Thyroid gland (tissue), 4 donors: Measurements from ENCODE around the gene IMPA2. TPM values are rescaled to one million over a fixed set of nuclear protein-coding genes. Genes with fewer than 3 reads are reported as not detected.

Source experiments
- DNase-seq, 2 donors: peaks; one replicate each; pipeline ENCODE4 v3.0.0-alpha.2; 2019
- H3K27ac ChIP-seq, 3 donors: fragments of 200-600 bp; sonication (generic); 1 replicate in 2 of 3; 2 replicates in 1 of 3; pipeline ENCODE4 v1.5.1; 2016 to 2019; ENCODE audit warnings: mild to moderate bottlenecking in 1 of 3, moderate library complexity in 1 of 3
- H3K27me3 ChIP-seq: fragments of 200-600 bp; sonication (generic); one replicate; pipeline ENCODE4 v1.5.1; 2019
- H3K36me3 ChIP-seq, 2 donors: fragments of 200-600 bp; sonication (generic); one replicate each; pipeline ENCODE4 v1.5.1; 2016 to 2019
- H3K4me1 ChIP-seq, 2 donors: fragments of 200-600 bp; sonication (generic); one replicate each; pipeline ENCODE4 v1.5.1; 2017 to 2019
- H3K4me3 ChIP-seq, 3 donors: fragments of 200-600 bp; sonication (generic); replicated peaks in 1 of 3; 1 replicate in 2 of 3; 2 replicates in 1 of 3; pipeline ENCODE4 v1.5.1; 2016; ENCODE audit warnings: mild to moderate bottlenecking in 1 of 3
- H3K9me3 ChIP-seq: fragments of 200-600 bp; sonication (generic); one replicate; pipeline ENCODE4 v1.5.1; 2017
- POLR2A ChIP-seq, 2 donors: fragments of 450-650 bp; IDR thresholded peaks; one replicate each; pipeline ENCODE4 v1.6.1; 2017; ENCODE audit warnings: antibody characterized with exemption in 2 of 2, mild to moderate bottlenecking in 2 of 2, moderate library complexity in 1 of 2
- WGBS, 2 donors: methylation state at CpG; one replicate each; pipeline ENCODE4 v1.1.5; 2017; 5-methylcytosine and 5-hydroxymethylcytosine counted together
- intact Hi-C: fragments of 100-400 bp; cut with DNase I; formaldehyde crosslinking; loops from one replicate; pipeline ENCODE4 v1.15.1; 2023
- total RNA-seq, 4 donors: library from RNA; depleted of rRNA; stranded (reverse); fragments of >200 nt; gene quantifications; one replicate each; pipeline ENCODE4 v1.2.3, GENCODE V29; 2016
- TF ChIP-seq, protein P1 (sequence below), 6 experiments: fragments of 200-600 bp in 3 of 6; fragments of 450-650 bp in 3 of 6; sonication (generic) in 3 of 6; IDR thresholded peaks; one replicate each; pipeline ENCODE4 v1.5.1; 2016 to 2019; ENCODE audit warnings: antibody characterized with exemption in 6 of 6, mild to moderate bottlenecking in 2 of 6, inconsistent platforms in 1 of 6, moderate library complexity in 1 of 6

Gene IMPA2
- total RNA-seq, 4 donors from 2014 or later: 42.5 to 75.8 (median 54.3) TPM

DNA sequence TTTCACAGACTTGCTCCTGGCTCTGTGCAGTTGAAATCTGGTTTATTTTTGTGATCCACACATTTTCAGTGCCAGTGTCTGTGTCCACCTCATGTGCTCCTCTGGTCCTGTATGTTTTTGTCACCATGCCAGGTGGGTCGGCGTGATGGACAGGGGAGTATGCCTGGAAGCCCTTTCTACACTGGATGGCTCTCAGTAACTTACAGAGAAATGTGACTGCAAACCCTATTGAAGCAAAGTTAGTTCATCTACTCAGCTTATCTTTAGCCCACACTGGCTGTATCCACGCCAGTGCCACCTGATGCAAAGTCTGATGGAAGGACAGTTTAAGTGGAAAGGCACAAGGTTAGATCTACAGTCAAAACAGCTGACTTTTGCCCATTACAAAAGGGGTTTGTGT lies 4.3 kb downstream of the IMPA2 start:
- Histone ChIP-seq H3K4me1 (peaks cover 18 to 49% of the 10 kb centered on the region in 2 donors), H3K27ac (no peak overlapping the region), H3K4me3 (no peak overlapping the region), H3K9me3 (no peaks in the 10 kb centered on the region), H3K27me3 (no peaks in the 10 kb centered on the region), H3K36me3 (no peaks in the 10 kb centered on the region)
- intact Hi-C loops: no loop called here
- DNase-seq: no peak
- WGBS, 2 donors: 80 to 83% methylated on average over 3 of the region's 3 CpGs
- no peak for TF ChIP-seq POLR2A (IDR thresholded peaks at IDR 0.05)
- TF ChIP-seq, protein P1, sequence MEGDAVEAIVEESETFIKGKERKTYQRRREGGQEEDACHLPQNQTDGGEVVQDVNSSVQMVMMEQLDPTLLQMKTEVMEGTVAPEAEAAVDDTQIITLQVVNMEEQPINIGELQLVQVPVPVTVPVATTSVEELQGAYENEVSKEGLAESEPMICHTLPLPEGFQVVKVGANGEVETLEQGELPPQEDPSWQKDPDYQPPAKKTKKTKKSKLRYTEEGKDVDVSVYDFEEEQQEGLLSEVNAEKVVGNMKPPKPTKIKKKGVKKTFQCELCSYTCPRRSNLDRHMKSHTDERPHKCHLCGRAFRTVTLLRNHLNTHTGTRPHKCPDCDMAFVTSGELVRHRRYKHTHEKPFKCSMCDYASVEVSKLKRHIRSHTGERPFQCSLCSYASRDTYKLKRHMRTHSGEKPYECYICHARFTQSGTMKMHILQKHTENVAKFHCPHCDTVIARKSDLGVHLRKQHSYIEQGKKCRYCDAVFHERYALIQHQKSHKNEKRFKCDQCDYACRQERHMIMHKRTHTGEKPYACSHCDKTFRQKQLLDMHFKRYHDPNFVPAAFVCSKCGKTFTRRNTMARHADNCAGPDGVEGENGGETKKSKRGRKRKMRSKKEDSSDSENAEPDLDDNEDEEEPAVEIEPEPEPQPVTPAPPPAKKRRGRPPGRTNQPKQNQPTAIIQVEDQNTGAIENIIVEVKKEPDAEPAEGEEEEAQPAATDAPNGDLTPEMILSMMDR (IDR thresholded peaks at IDR 0.05): no peak

DNA sequence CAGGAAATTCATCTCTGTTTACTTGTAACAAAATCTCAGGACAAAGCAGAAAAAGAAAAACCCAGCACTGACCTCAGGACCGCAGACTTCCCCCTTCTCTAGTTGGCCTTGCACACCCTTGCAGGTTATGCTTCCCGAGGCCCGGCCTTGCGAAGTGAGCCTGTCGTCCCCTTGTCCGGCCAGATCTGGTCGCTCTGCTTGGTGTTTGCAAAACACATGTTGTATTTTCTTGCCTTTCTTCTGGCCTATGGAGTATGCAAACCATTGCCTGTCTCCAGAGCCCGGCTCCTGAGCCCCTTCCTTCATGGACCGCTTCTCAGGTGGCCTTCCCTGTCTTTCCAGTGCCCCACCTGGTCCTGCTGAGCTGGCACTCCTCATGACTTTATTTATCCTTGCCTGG lies 4.8 kb downstream of the IMPA2 start:
- no peak for TF ChIP-seq POLR2A (IDR thresholded peaks at IDR 0.05)
- TF ChIP-seq, protein P1 (IDR thresholded peaks at IDR 0.05): no peak
- DNase-seq: no peak
- WGBS, 2 donors: 93 to 97% methylated on average over 9 of the region's 9 CpGs
- H3K4me3 ChIP-seq: no peak overlapping the region
- no peaks in the 10 kb centered on the region for H3K36me3 ChIP-seq
- no peaks in the 10 kb centered on the region for H3K27me3 ChIP-seq
- peaks cover 18 to 53% of the 10 kb centered on the region in 2 donors for H3K4me1 ChIP-seq
- no peaks in the 10 kb centered on the region for H3K9me3 ChIP-seq
- no peak overlapping the region for H3K27ac ChIP-seq
- intact Hi-C loops: no loop called here

- intact Hi-C loops: no loop called here
- H3K27ac ChIP-seq: no peak overlapping the region
- no peaks in the 10 kb centered on the region for H3K9me3 ChIP-seq
- peaks cover 14 to 48% of the 10 kb centered on the region in 2 donors for H3K4me1 ChIP-seq
- no peaks in the 10 kb centered on the region for H3K27me3 ChIP-seq
- 73 to 83% methylated on average over 7 of the region's 7 CpGs for WGBS, 2 donors
- H3K4me3 ChIP-seq: no peak overlapping the region
- H3K36me3 ChIP-seq: no peaks in the 10 kb centered on the region
- TF ChIP-seq POLR2A (IDR thresholded peaks at IDR 0.05): no peak
- TF ChIP-seq, protein P1 (IDR thresholded peaks at IDR 0.05): no peak
- no peak for DNase-seq
These were observed 6.2 kb downstream of the IMPA2 start for GRCh38 chr18:11987527-11987926.

DNA sequence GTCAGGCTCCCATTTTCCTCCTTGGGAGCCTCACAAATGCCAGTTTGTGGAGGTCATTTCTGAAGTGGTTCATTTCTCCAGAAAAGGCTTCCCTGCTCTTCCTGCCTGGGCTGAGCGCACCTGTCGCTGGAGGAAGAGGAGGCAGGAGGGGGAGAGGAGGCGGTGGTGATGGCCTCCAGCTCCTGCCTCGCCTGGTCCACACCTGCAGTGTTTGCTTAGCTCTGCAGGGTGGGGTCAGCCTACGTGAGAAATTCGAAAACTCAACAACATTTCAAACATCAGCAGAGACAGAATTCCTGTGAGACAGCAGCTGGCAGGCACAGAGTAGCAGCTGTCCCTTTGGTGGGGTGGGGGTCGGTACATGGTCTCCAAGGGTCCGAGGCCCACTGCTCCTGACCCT lies 7.9 kb downstream of the IMPA2 start:
- peaks cover 16 to 41% of the 10 kb centered on the region in 2 donors for H3K4me1 ChIP-seq
- 83 to 88% methylated on average over 5 to 7 of the region's 8 CpGs for WGBS, 2 donors
- TF ChIP-seq POLR2A (IDR thresholded peaks at IDR 0.05): no peak
- TF ChIP-seq, protein P1 (IDR thresholded peaks at IDR 0.05): no peak
- no peak overlapping the region for H3K4me3 ChIP-seq
- no peaks in the 10 kb centered on the region for H3K9me3 ChIP-seq
- peak overlapping the region; percentile 31 to 76 (median 48) for H3K27ac ChIP-seq
- DNase-seq: no peak
- no peaks in the 10 kb centered on the region for H3K36me3 ChIP-seq
- no peaks in the 10 kb centered on the region for H3K27me3 ChIP-seq
- intact Hi-C loops: no loop called here

DNA sequence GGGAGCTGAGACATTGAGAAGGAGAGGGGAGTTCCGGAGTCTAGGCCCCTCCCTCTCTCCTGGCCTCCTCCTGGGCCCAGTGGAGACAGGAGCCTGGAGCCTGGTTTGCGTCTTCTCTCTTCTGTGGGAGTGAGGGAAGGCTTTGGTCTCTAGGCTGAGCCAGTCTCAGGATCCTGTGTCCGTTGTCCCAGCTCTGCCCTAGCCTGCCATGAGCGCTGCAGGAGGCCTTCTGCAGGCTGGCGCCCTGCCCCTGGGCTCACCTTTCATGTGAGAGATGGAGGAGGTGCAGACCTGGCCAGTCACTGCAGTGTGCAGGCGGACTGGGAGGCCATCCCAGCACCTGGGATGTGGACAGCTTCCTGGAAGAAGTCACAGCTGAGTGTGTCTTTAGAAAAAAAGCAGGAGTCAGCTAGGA lies 8.7 kb downstream of the IMPA2 start:
- no peaks in the 10 kb centered on the region for H3K27me3 ChIP-seq
- peaks cover 24 to 48% of the 10 kb centered on the region in 2 donors for H3K4me1 ChIP-seq
- H3K9me3 ChIP-seq: no peaks in the 10 kb centered on the region
- 20 to 29% methylated on average over 2 to 4 of the region's 6 CpGs for WGBS, 2 donors
- DNase-seq: peak; percentile 92 to 93
- peak overlapping the region in 2 of 3 donors; percentile 48 to 76 for H3K27ac ChIP-seq
- H3K4me3 ChIP-seq: no peak overlapping the region
- H3K36me3 ChIP-seq: no peaks in the 10 kb centered on the region
- TF ChIP-seq, protein P1 (IDR thresholded peaks at IDR 0.05): no peak
- TF ChIP-seq POLR2A (IDR thresholded peaks at IDR 0.05): peak in 1 of 2 donors; percentile 33
- intact Hi-C loops: no loop called here
